GM12874 (cell line): ENCODE results near the gene PLPPR3.

Experiments
- TF ChIP-seq, protein P1 (sequence below): IDR thresholded peaks from 2 replicates; pipeline ENCODE4 v1.5.1; 2011; ENCODE audit warnings: low read depth, mild to moderate bottlenecking, control low read depth, low read length, moderate library complexity; ENCODE audit not compliant: insufficient read depth

Gene PLPPR3, protein sequence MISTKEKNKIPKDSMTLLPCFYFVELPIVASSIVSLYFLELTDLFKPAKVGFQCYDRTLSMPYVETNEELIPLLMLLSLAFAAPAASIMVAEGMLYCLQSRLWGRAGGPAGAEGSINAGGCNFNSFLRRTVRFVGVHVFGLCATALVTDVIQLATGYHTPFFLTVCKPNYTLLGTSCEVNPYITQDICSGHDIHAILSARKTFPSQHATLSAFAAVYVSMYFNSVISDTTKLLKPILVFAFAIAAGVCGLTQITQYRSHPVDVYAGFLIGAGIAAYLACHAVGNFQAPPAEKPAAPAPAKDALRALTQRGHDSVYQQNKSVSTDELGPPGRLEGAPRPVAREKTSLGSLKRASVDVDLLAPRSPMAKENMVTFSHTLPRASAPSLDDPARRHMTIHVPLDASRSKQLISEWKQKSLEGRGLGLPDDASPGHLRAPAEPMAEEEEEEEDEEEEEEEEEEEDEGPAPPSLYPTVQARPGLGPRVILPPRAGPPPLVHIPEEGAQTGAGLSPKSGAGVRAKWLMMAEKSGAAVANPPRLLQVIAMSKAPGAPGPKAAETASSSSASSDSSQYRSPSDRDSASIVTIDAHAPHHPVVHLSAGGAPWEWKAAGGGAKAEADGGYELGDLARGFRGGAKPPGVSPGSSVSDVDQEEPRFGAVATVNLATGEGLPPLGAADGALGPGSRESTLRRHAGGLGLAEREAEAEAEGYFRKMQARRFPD

DNA sequence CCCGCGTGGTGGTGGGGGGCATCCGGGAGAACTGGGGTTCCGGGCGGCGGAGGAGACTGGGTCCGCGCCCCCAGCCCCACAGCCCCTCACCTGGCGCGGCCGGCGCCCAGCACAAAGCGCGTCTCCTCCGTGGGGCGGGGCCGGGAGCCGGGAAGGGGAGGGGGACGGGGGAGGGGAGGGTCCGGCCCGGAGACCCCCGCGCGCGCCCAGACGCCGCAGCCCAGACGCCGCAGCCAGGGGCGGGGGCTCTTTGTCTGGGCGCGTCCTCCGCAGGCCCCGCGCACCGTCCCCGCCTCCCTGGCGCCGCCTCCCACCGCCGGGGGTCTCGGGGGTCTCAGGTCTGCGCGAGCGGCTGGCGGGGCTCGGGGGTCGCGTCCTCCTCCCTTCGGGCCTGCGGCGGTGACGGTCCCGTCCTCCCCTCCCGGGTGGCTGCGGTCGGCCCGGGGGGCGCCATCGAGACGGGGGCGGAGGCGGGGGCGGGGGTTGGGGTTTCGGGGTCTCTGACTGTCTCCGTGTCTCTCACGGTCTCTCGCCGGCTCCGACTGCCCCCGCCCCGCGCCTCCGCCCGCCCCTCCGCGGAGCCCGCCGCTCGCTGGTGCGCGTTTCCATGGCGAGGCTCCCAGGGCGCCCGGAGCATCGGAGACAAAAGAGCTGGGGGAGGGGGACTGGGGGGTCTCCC is at the start of gene PLPPR3:
Gene PLPPR3 (minus strand): TSS at position 131 of the 679 bp plus-strand sequence. CDS start 396 bp downstream, outside the sequence.
- TF ChIP-seq, protein P1, sequence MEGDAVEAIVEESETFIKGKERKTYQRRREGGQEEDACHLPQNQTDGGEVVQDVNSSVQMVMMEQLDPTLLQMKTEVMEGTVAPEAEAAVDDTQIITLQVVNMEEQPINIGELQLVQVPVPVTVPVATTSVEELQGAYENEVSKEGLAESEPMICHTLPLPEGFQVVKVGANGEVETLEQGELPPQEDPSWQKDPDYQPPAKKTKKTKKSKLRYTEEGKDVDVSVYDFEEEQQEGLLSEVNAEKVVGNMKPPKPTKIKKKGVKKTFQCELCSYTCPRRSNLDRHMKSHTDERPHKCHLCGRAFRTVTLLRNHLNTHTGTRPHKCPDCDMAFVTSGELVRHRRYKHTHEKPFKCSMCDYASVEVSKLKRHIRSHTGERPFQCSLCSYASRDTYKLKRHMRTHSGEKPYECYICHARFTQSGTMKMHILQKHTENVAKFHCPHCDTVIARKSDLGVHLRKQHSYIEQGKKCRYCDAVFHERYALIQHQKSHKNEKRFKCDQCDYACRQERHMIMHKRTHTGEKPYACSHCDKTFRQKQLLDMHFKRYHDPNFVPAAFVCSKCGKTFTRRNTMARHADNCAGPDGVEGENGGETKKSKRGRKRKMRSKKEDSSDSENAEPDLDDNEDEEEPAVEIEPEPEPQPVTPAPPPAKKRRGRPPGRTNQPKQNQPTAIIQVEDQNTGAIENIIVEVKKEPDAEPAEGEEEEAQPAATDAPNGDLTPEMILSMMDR, result no peak

DNA sequence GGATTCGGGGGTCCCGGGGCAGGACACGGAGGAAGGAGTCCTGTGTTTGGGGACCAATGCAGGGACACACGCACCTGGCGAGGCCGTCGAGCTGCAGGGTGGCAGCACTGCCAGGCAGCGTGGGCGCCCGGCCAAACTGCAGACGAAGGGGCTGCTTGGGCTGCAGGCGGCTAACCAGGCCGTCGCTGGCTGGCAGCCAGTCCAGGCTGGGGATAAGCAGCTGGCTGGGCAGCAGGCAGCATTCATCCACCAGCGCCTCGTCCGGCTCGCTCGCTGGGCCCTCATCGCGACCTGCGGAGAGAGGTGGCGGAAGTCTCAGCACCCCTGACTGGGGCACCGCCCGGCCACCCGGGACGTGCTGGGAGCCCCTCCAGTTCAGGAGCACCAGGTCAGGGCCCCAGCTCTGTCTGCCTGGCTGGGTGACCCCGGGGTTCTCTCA is 49.2 kb upstream of the PLPPR3 start:
- TF ChIP-seq, protein P1, result no peak

DNA sequence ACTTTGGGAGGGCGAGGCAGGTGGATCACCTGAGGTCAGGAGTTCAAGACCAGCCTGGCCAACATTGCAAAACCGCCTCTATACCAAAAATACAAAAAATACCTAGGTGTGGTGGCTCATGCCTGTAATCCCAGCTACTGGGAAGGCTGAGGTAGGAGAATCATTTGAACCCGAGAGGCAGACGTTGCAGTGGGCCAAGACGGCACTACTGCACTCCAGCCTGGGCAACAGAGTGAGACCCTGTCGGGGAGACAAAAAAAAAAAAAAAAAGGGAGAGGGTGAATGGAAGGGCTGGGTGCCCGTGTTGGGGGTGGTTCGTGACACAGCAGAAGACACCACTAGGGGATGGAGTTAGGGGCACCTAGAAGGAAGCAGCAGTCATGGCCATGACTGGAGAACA is 48.6 kb upstream of the PLPPR3 start:
- TF ChIP-seq, protein P1, result no peak

DNA sequence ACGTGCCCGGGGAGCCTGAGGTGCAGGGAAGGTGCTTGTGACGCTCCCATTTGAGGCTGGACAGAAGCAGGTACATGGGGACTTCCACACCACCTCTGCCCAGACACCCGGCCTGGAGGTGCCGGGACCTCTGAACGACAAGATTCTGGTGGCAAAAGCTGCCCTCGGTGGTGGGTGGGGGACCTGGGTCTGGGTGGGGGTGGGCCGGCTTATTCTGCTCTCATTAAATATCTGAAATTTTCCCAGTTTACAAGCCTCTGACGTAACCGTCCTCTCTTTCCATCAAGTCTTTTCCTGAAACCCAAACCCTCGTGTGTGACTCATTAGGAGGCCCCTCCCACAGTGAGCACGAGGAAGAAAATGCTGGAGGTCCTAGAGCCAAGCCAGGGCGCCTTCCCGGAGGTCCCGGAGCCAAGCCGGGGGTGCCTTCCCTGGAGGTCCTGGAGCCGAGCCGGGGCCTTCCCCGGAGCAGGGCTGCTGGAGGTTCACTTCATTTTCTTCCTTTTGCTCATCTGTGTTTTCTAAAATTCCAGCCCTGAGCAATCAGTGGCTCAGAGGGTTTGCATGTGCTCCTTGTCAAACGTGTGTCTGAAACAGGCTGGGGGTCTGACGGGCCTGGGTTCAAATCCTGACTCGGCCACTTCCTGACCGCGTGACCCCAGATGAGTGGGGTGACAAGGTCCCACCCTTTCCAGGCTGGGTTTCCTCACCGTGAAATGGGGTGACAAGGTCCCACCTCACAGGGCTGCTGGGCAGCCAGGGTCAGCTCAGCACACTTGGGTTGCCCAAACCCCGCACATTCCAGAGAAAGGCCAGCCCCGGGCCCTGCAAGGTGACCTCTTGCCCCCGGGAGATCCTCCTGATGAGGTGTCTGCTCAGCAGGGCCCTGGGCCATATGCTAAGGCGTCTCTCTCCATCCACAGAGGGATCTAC is 47.8 kb upstream of the PLPPR3 start:
- TF ChIP-seq, protein P1, result no peak

DNA sequence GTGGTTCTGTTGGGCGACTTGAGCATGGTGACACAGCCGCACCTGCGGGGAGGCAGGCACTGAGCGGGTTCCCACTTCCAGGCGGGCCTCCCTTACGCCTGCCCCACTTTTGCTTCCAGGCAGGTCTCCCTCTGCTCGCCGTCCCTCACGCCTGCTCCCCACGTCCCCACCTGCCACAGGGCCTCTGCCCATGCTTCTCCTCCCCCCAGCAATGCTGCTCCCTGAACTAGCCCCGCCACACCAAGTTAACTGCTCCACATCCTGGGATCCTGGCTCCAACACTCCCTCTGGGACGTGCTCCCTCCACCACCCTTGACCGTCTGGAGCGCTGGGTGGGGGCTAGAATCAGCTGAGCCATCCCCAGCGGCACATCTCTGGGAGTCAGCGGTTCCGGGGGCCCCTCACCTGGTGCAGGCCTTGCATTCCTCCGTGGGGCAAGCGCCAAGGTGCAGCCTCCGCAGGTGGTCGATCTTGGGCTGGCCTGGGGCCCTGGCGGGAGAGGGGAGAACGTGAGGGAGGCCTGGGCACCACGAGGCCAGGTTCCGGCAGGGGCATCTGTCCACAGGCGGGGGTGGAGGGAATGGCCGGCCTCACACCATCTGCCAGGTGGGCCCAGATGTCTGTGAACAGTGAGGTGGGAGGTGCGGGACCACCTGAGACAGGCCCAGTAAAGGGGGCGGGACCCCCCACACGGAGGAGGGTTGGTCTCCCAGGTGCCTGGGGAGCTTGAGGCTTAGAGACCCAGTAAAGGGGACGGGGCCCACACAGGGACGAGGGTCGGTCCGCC is 46.9 kb upstream of the PLPPR3 start:
- TF ChIP-seq, protein P1, result no peak

DNA sequence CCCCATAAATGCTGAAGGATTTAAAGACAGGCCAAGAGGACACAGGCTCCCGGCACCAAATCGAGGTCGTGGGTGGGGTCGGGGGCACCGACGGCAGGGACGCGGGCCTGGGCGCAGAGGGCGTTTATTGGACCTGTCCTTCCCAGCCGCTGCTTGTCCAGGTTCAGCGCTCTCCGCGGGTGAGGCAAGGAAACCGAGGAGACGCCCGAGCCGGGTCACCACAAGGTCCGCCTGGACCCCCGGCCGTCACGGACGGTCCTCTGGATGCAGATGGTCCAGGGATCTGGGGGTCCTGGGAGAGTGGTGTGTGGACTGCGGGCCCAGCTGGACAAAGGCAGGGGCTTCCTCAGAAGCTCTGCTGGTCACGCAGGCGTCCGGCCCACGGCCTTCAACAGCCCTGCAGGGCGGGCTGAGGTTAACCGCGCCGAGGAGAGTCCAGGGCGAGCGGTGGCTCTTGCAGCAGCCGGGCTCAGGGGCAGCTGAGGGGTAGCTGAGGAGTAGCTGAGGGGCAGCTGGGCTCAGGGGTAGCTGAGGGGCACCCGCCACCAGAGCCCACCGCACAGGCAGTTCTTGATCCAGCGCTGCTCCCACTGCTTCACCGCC is 46.2 kb upstream of the PLPPR3 start:
- TF ChIP-seq, protein P1, result no peak
